Measurements from ENCODE around the gene HP. TPM values are rescaled to one million over a fixed set of nuclear protein-coding genes. Genes with fewer than 3 reads are reported as not detected.

The HP gene
- total and polyA plus RNA-seq, 2 of the 13 experiments (the other 11 are each of a cell fraction or from before 2014, with no cell fraction given) = 387 to 524 TPM

- TF ChIP-seq ZBTB2 (CRISPR knock-in tag; IDR thresholded peaks at IDR 0.05; ENCODE audit: low read depth) (peak; percentile 68; the same call in 1 of the 2 replicates), PRDM10 (CRISPR knock-in tag; IDR thresholded peaks at IDR 0.05; ENCODE audit: low read depth) (no peak), POLR2A (IDR thresholded peaks at IDR 0.05; ENCODE audit: insufficient read depth in 1 of 2, low read depth in 2 of 2, low read length in 2 of 2) (peak; percentile 98), SATB2 (CRISPR knock-in tag; IDR thresholded peaks at IDR 0.05) (no peak), MTA1 (CRISPR knock-in tag; IDR thresholded peaks at IDR 0.05; ENCODE audit: borderline replicate concordance) (peak; percentile 85), ZNF18 (CRISPR knock-in tag; IDR thresholded peaks at IDR 0.05; ENCODE audit: insufficient replicate concordance) (no peak), ZBTB40 (IDR thresholded peaks at IDR 0.05) (no peak), ZBTB40 (CRISPR knock-in tag; IDR thresholded peaks at IDR 0.05) (peak; percentile 72; the same call in 1 of the 2 replicates), ZFP37 (CRISPR knock-in tag; IDR thresholded peaks at IDR 0.05; ENCODE audit: borderline replicate concordance) (peak; percentile 10; the same call in 1 of the 2 replicates), ZNF746 (CRISPR knock-in tag; IDR thresholded peaks at IDR 0.05) (peak; percentile 50; the same call in 1 of the 2 replicates), ZNF432 (CRISPR knock-in tag; IDR thresholded peaks at IDR 0.05; ENCODE audit: borderline replicate concordance) (no peak)
These were observed 45.7 kb upstream of the HP start, which contains the start of gene DHODH (continued) for GRCh38 chr16:72008424-72009216.

All from HepG2 (cell line).